ENCODE data around the gene CAMK2A.
A peak's percentile ranks its signal among the peaks of the same experiment; 100 is the strongest.

Gene CAMK2A

DNA sequence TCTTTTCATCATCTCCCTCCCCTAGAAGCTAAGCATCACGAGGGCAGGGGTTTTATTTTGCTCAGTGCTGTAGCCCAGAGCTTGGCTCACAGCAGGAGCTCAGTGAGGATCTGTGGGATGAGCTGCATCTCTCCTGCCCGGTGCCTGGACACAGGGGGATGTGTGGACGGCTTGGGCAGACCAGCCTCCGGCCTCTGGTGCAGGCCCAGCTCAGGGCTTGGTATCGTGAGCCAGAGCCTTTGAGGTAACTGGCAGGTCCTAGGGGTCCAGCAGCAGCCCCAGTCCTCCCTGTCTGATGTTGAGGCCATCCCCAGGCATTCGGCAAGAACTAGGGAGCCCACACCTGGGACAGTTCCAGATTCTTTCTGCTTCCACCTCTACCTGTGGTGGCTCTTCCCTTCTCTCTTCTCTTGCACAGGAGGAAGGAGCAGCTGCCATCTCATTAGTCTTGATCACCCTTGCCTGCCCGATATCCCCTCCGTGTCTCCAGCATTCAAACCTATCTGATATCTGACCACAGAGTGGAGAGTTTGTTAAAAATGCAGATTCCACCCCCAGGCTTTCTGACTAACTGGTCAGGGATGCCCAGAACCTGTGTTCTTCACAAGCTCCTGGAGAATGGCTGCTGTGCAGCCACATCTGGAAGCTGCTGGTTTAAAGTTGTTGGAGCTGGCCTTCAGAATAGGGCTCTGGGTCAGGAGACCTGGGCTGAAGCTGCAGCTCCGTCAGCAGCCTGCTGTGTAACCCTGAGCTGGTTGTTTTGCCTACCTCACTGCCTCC is 107.6 kb downstream of the CAMK2A start:
- TF ChIP-seq, protein P1, sequence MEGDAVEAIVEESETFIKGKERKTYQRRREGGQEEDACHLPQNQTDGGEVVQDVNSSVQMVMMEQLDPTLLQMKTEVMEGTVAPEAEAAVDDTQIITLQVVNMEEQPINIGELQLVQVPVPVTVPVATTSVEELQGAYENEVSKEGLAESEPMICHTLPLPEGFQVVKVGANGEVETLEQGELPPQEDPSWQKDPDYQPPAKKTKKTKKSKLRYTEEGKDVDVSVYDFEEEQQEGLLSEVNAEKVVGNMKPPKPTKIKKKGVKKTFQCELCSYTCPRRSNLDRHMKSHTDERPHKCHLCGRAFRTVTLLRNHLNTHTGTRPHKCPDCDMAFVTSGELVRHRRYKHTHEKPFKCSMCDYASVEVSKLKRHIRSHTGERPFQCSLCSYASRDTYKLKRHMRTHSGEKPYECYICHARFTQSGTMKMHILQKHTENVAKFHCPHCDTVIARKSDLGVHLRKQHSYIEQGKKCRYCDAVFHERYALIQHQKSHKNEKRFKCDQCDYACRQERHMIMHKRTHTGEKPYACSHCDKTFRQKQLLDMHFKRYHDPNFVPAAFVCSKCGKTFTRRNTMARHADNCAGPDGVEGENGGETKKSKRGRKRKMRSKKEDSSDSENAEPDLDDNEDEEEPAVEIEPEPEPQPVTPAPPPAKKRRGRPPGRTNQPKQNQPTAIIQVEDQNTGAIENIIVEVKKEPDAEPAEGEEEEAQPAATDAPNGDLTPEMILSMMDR (IDR thresholded peaks at IDR 0.05), result no peak
- no peak overlapping the region for H3K4me3 ChIP-seq
- peaks cover 8 to 53% (median 35%) of the 10 kb centered on the region in 4 donors for H3K4me1 ChIP-seq
- H3K9me3 ChIP-seq, result no peaks in the 10 kb centered on the region
- H3K27ac ChIP-seq, result peak overlapping the region; percentile 93 to 96
- DNase-seq, result no peak
- H3K27me3 ChIP-seq, result no peaks in the 10 kb centered on the region
- no peaks in the 10 kb centered on the region for H3K36me3 ChIP-seq
- intact Hi-C loops (cut with DNase I; ENCODE audit: low total_unique reads), result loop anchor here (2.0 kb wide), 1 partner anchor 27 kb away; no protein-coding TSS in a partner anchor

DNA sequence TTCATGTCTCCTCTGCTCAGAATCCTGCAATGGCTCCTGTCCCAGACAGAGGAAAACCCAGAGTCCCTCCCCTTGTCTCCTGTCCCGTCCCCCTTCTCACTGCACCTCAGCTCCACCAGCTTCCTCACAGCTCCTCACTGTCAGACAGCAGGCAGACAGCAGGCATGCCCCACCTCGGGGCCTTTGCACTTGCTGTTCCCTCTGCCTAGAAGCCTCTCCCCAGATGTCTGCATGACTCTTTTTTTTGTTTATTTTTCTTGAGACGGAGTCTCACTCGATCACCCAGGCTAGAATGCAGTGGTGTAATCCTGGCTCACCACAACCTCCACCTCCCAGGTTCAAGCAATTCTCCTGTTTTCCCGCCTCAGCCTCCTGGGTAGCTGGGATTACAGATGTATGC is 108.5 kb downstream of the CAMK2A start:
- intact Hi-C loops (cut with DNase I; ENCODE audit: low total_unique reads), result loop anchor here (2.0 kb wide), 1 partner anchor 28 kb away; no protein-coding TSS in a partner anchor
- Histone ChIP-seq H3K36me3 (no peaks in the 10 kb centered on the region), H3K27me3 (no peaks in the 10 kb centered on the region), H3K9me3 (no peaks in the 10 kb centered on the region), H3K27ac (peak overlapping the region; percentile 93 to 96), H3K4me1 (peaks cover 8 to 62% (median 45%) of the 10 kb centered on the region in 4 donors), H3K4me3 (no peak overlapping the region)
- DNase-seq, result no peak
- TF ChIP-seq, protein P1 (IDR thresholded peaks at IDR 0.05), result no peak

DNA sequence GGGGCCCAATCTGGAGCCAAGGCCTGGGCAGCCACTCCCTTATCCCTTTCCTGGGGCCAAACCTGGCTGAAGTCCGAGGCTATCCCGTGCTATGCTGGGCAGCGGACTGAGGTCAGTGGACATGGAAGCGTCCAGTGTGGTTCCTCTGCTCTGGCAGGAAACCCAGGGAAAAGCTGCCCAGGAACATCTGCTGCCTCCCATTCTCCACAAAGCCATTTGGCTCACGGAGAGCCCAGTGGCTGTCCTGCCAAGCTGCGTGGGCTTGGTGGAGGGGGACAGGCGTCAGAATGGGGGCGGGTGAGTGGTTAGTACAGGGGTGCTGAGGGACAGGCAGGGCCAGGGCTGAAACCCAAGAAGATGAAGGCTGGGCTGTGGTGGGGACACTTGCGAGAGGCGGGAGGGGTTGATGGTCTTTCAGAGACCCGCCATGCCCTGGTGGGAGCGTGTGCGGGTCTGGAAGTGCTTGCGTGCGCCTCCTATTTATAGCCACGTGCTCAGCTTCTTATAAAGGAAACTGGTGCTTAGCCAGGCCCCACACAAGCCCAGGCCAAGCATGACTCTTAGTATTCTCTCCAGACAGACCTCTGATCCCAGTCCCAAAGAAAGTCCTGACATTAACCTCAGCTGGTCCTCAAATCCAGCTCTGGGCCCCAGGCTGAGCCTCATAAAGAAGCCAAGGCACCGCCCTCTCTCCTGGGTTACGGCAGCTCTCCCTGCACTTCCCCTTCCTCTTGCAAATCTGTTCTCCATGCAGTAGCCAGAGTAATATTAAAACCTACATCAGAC is 109.1 kb downstream of the CAMK2A start:
- H3K4me3 ChIP-seq, result no peak overlapping the region
- TF ChIP-seq, protein P1 (IDR thresholded peaks at IDR 0.05), result no peak
- no peaks in the 10 kb centered on the region for H3K27me3 ChIP-seq
- H3K4me1 ChIP-seq, result peaks cover 8 to 68% (median 50%) of the 10 kb centered on the region in 4 donors
- peak; percentile 93 to 99 for DNase-seq
- H3K27ac ChIP-seq, result peak overlapping the region; percentile 93 to 96
- H3K36me3 ChIP-seq, result no peaks in the 10 kb centered on the region
- intact Hi-C loops (cut with DNase I; ENCODE audit: low total_unique reads), result loop anchor here (2.0 kb wide), 1 partner anchor 28 kb away; no protein-coding TSS in a partner anchor
- no peaks in the 10 kb centered on the region for H3K9me3 ChIP-seq

DNA sequence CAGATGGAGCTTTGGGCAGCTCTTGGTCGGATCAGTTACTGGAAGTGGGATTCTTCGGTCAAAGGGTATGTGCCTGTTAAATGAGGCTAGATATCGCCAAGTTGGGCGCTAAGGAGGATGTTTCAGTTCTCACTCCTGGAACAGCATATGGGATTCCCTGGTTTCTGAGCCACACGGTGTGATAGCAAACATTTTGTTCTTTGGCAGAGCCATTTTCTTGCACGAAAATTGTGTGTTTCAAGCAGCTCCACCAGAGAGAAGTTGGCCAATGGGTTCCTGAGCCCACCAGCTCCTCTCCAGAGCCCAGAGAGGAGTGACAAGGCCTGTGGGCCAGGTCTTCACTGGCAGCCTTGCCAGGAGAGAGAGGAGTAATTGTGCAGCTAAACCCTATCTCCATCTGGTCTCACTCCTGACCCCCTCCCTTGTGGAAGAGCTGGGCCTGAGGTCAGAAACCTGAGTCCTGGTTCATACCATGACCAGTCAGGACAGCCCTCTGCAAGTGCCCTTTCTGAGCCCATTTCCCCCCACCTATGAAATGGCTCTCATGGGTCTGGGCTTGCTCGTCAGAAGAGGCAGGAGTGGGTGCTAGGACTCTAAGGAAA is 110.5 kb downstream of the CAMK2A start:
- Histone ChIP-seq H3K4me3 (no peak overlapping the region), H3K36me3 (no peaks in the 10 kb centered on the region), H3K27ac (peak overlapping the region; percentile 93 to 96), H3K9me3 (no peaks in the 10 kb centered on the region), H3K4me1 (peaks cover 8 to 73% (median 52%) of the 10 kb centered on the region in 4 donors), H3K27me3 (no peaks in the 10 kb centered on the region)
- no peak for DNase-seq
- TF ChIP-seq, protein P1 (IDR thresholded peaks at IDR 0.05), result no peak
- intact Hi-C loops (cut with DNase I; ENCODE audit: low total_unique reads), result no loop called here

DNA sequence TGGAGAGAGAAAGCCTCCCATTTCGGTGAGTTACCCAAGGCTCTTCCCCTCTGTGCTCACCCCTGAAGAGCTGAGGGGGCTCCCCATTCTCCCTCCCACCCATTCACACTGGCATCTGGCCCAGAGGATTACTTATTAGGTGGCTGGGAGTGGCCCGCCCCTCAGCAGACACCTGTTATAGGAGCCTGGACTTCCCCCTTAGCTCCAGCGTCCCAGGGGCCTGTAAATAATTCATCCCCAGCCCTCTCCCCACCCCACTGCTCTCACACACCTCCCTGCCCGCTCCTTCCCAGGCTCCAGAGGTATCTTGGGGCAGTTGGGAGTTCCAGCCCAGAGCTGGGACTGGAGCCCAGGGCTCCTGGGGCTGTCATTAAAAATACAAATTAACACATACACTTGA is 111.3 kb downstream of the CAMK2A start:
- TF ChIP-seq, protein P1 (IDR thresholded peaks at IDR 0.05), result no peak
- Histone ChIP-seq H3K27ac (peak overlapping the region; percentile 93 to 96), H3K36me3 (no peaks in the 10 kb centered on the region), H3K9me3 (no peaks in the 10 kb centered on the region), H3K4me3 (no peak overlapping the region), H3K27me3 (no peaks in the 10 kb centered on the region), H3K4me1 (peaks cover 8 to 72% (median 52%) of the 10 kb centered on the region in 4 donors)
- no peak for DNase-seq
- intact Hi-C loops (cut with DNase I; ENCODE audit: low total_unique reads), result no loop called here
